HepG2 (cell line): Measurements from ENCODE around the gene ATG3. TPM values are rescaled to one million over a fixed set of nuclear protein-coding genes. Genes with fewer than 3 reads are reported as not detected.

Source experiments
- ATAC-seq: fragments of 200-7000 bp; cut with Tn5 transposase; 3 replicates; pipeline ENCODE4 v1.9.1; 2020; ENCODE audit warnings: mild to moderate bottlenecking, moderate library complexity
- BruUV-seq: library from RNA; stranded (reverse); fragments of 400-500 nt; replicated peaks from 2 replicates; lab custom pipeline; 2021; lab: Mats Ljungman, UMichigan
- CTCF ChIA-PET: fragments of 300-600 bp; formaldehyde crosslinking; extraction: SDS; loops from one replicate; lab custom pipeline; 2021; ENCODE audit warnings: low total read pairs, inconsistent platforms, low intra/inter-chr PET ratio; lab: Yijun Ruan, JAX
- POLR2A ChIA-PET: fragments of 350-600 bp; sonication (Branson Sonifier 250); formaldehyde crosslinking; loops from one replicate; lab custom pipeline; 2020; ENCODE audit warnings: antibody characterized with exemption, inconsistent platforms; lab: Yijun Ruan, JAX
- DNase-seq: peaks from one replicate; pipeline ENCODE4 v3.0.0-alpha.2; 2015; ENCODE audit warnings: low spot score
- FAIRE-seq: peaks from 3 replicates; lab custom pipeline; 2011; peaks lifted over from hg19 to GRCh38; lab: Jason Lieb, UNC
- H2AFZ ChIP-seq: one replicate; pipeline ENCODE4 v1.6.1; 2011; ENCODE audit warnings: low read length, inconsistent platforms
- H3K27ac ChIP-seq: fragments of 300-600 bp; 3 replicates; pipeline ENCODE4 v1.8.0; 2011; ENCODE audit warnings: mixed run types, mild to moderate bottlenecking, mixed read lengths, low read length, inconsistent platforms; ENCODE audit not compliant: insufficient read depth; ENCODE audit errors: extremely low read length
- H3K27me3 ChIP-seq, 2 experiments: fragments of 200-600 bp in 1 of 2; 2 replicates in 1 of 2; 3 replicates in 1 of 2; pipeline versions ENCODE4 v1.6.0 to v1.8.0; 2011; ENCODE audit warnings: low read length in 2 of 2, mild to moderate bottlenecking in 2 of 2, moderate library complexity in 2 of 2, inconsistent platforms in 1 of 2; ENCODE audit not compliant: insufficient read depth in 2 of 2, control insufficient read depth in 1 of 2
- H3K36me3 ChIP-seq, 2 experiments: fragments of 200-600 bp in 1 of 2; replicated peaks in 1 of 2; 2 replicates in 1 of 2; 3 replicates in 1 of 2; pipeline versions ENCODE4 v1.5.1 to v1.8.0; 2011; ENCODE audit warnings: low read length in 2 of 2, inconsistent platforms in 1 of 2; ENCODE audit not compliant: insufficient read depth in 2 of 2, control insufficient read depth in 1 of 2
- H3K4me1 ChIP-seq: 2 replicates; pipeline ENCODE4 v1.5.1; 2012; ENCODE audit warnings: low read length, inconsistent platforms; ENCODE audit not compliant: insufficient read depth
- H3K4me2 ChIP-seq: 2 replicates; pipeline ENCODE4 v1.6.0; 2011; ENCODE audit warnings: low read depth, low read length, inconsistent platforms
- H3K4me3 ChIP-seq, 3 experiments: fragments of 200-600 bp in 1 of 3; sonication (generic), shearing (Covaris generic) in 1 of 3; replicated peaks in 1 of 3; 2 replicates each; pipeline ENCODE4 v1.5.1; 2011 to 2016; ENCODE audit warnings: low read length in 3 of 3, inconsistent platforms in 2 of 3, low read depth in 2 of 3, mild to moderate bottlenecking in 2 of 3, control low read depth in 1 of 3, mixed read lengths in 1 of 3; ENCODE audit not compliant: insufficient read depth in 1 of 3
- H3K79me2 ChIP-seq: one replicate; pipeline ENCODE4 v1.6.1; 2011; ENCODE audit warnings: low read length, inconsistent platforms; ENCODE audit not compliant: insufficient read depth
- H3K9ac ChIP-seq: 2 replicates; pipeline ENCODE4 v1.6.0; 2011; ENCODE audit warnings: mild to moderate bottlenecking, low read depth, low read length, inconsistent platforms; ENCODE audit not compliant: insufficient read depth
- H3K9me3 ChIP-seq: 2 replicates; pipeline ENCODE4 v1.5.1; 2012; ENCODE audit warnings: mild to moderate bottlenecking, low read length
- H4K20me1 ChIP-seq: 2 replicates; pipeline ENCODE4 v1.6.0; 2011; ENCODE audit warnings: inconsistent platforms, mild to moderate bottlenecking, low read length, moderate library complexity; ENCODE audit not compliant: insufficient read depth
- ASH2L ChIP-seq: fragments of 300-600, 200-600 bp; sonication (generic); IDR thresholded peaks from 2 replicates; pipeline ENCODE4 v1.7.0; 2017; ENCODE audit warnings: low read depth, mild to moderate bottlenecking, moderate library complexity, mixed read lengths, low read length; ENCODE audit not compliant: insufficient read length
- CREB1 ChIP-seq, 2 experiments: fragments of 450-650 bp in 1 of 2; IDR thresholded peaks; 2 replicates each; pipeline ENCODE4 v1.6.1; 2016 to 2017; ENCODE audit warnings: control low read depth in 1 of 2, mild to moderate bottlenecking in 1 of 2, missing compliant biosample characterization in 1 of 2, missing genetic modification characterization in 1 of 2
- FOXM1 ChIP-seq: sonication (generic); formaldehyde crosslinking; IDR thresholded peaks from 2 replicates; pipeline ENCODE4 v1.5.0; 2020; ENCODE audit warnings: missing genetic modification reagents
- HES4 ChIP-seq: sonication (generic); formaldehyde crosslinking; IDR thresholded peaks from 2 replicates; pipeline ENCODE4 v1.9.0; 2021; ENCODE audit warnings: mild to moderate bottlenecking, missing genetic modification reagents, borderline replicate concordance
- MIXL1 ChIP-seq: IDR thresholded peaks from 2 replicates; pipeline ENCODE4 v1.6.1; 2016
- SKI ChIP-seq: fragments of 450-650 bp; IDR thresholded peaks from one replicate; pipeline ENCODE4 v1.6.1; 2018; ENCODE audit warnings: mild to moderate bottlenecking; ENCODE audit not compliant: partially characterized antibody
- SRSF1 ChIP-seq: fragments of 200-400 bp; formaldehyde crosslinking; optimal IDR thresholded peaks from 2 replicates; pipeline ENCODE3; 2017; ENCODE audit warnings: mild to moderate bottlenecking, low read depth, low read length, moderate library complexity
- TMF1 ChIP-seq: sonication (generic); formaldehyde crosslinking; IDR thresholded peaks from 2 replicates; pipeline ENCODE4 v1.8.1; 2022; ENCODE audit warnings: low read depth, missing genetic modification reagents
- ZFP36L2 ChIP-seq: sonication (generic); formaldehyde crosslinking; IDR thresholded peaks from 2 replicates; pipeline ENCODE4 v1.4.0; 2020; ENCODE audit warnings: missing genetic modification reagents
- ZNF292 ChIP-seq: sonication (generic); formaldehyde crosslinking; IDR thresholded peaks from 2 replicates; pipeline ENCODE4 v1.8.1; 2022; ENCODE audit warnings: mild to moderate bottlenecking, low read depth, missing genetic modification reagents, borderline replicate concordance
- ZNF563 ChIP-seq: sonication (generic); formaldehyde crosslinking; IDR thresholded peaks from 2 replicates; pipeline ENCODE4 v1.8.0; 2022; ENCODE audit warnings: mild to moderate bottlenecking, moderate library complexity, missing genetic modification reagents
- ZNF850 ChIP-seq: sonication (generic); formaldehyde crosslinking; conservative IDR thresholded peaks from 2 replicates; pipeline ENCODE4 v1.9.0; 2021; ENCODE audit warnings: mild to moderate bottlenecking, missing genetic modification reagents
- ZSCAN9 ChIP-seq: IDR thresholded peaks from 2 replicates; pipeline ENCODE4 v1.6.1; 2016; ENCODE audit warnings: borderline replicate concordance
- WGBS: methylation state at CpG from one replicate; pipeline ENCODE4 v1.1.6; 2017; ENCODE audit warnings: low lambda C conversion rate; 5-methylcytosine and 5-hydroxymethylcytosine counted together
- in situ Hi-C: cut with HindIII; loops from 2 replicates; pipeline ENCODE4 v1.10.0; 2017; ENCODE audit warnings: low pct_unique_long_range_greater_than_20kb; ENCODE audit not compliant: extremely low pct_ligation_motif_present
- intact Hi-C: fragments of 100-400 bp; cut with micrococcal nuclease; formaldehyde crosslinking; loops from one replicate; pipeline ENCODE4 v1.10.0; 2022; ENCODE audit not compliant: unreplicated experiment
- polyA plus RNA-seq, 8 experiments: library from polyadenylated mRNA; depleted of rRNA in 3 of 8; stranded (reverse) in 7 of 8; unstranded in 1 of 8; fragments of >200 nt; fragmentation: Illumina TruSeq in 4 of 8; extraction: Trizol in 4 of 8; gene quantifications; 2 replicates each; pipeline versions ENCODE4 v1.2.1 to v1.2.3, GENCODE V29; 2011 to 2016; ENCODE audit warnings: low read depth in 4 of 8, missing spikeins in 1 of 8, mixed read lengths in 1 of 8; ENCODE audit not compliant: insufficient read depth in 1 of 8
- total RNA-seq, 5 experiments: library from RNA; depleted of rRNA; stranded (reverse); fragments of >200 nt; fragmentation: Illumina TruSeq; extraction: Trizol; gene quantifications; 2 replicates each; pipeline ENCODE4 v1.2.3, GENCODE V29; 2016; ENCODE audit warnings: low read depth in 1 of 5
- TF ChIP-seq, protein P1 (sequence below): sonication (generic); formaldehyde crosslinking; IDR thresholded peaks from 2 replicates; pipeline ENCODE4 v1.4.0; 2020; ENCODE audit warnings: low read depth, missing genetic modification reagents

Gene ATG3
- total and polyA plus RNA-seq, 2 of the 13 experiments (the other 11 are each of a cell fraction or from before 2014, with no cell fraction given) = 19.6 to 34.8 TPM

DNA sequence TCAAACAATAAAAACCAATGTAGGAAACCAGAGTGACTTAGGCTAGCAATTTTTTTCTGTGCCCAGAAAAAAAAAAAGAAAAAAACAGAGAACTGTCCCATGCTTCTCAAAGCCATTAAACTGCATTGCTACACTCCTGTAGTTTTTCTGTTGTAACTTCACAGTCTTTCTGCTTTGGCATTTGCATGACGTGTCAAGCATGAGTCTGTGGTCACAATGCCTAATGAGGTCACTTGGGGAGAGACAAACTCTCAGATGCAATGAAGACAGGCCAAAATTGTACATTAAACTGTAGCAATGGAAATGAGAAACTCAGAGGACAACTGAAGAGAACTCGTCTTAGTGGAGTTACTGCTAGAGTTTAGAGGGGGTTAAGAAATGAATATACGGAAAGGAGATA, 48.4 kb upstream of the ATG3 start:
- Histone ChIP-seq H2AFZ (no peak overlapping the region), H3K36me3 (no peaks in the 10 kb centered on the region), H3K27me3 (peaks cover 0 to 7% of the 10 kb centered on the region in 2 experiments; a peak in 1 of 5 replicates)
- POLR2A ChIA-PET = no interaction called here
- intact Hi-C loops (no loop called here), in situ Hi-C loops (no loop called here)
- FAIRE-seq (no peak), ATAC-seq (no peak)
- 39% methylated on average over 3 of the region's 3 CpGs for WGBS
- no TSS peak for BruUV-seq
- TF ChIP-seq CREB1 (IDR thresholded peaks at IDR 0.05) = peak; percentile 69
- no peak for TF ChIP-seq CREB1 (CRISPR knock-in tag; IDR thresholded peaks at IDR 0.05)
- TF ChIP-seq TMF1 (CRISPR knock-in tag) = no peak
- TF ChIP-seq ZFP36L2 = no peak
- TF ChIP-seq, all 625 proteins: peak for 1
- CTCF ChIA-PET = no interaction called here
- no peaks in the 10 kb centered on the region for H3K9me3 ChIP-seq
- no peaks in the 10 kb centered on the region for H4K20me1 ChIP-seq
- no peaks in the 10 kb centered on the region for H3K4me1 ChIP-seq
- H3K4me2 ChIP-seq = no peak overlapping the region
- H3K79me2 ChIP-seq = no peaks in the 10 kb centered on the region
- H3K4me3 ChIP-seq = no peak overlapping the region
- H3K9ac ChIP-seq = no peak overlapping the region
- H3K27ac ChIP-seq = no peak overlapping the region
- DNase-seq = no peak

- DNase-seq (no peak), ATAC-seq (no peak), FAIRE-seq (no peak)
- ChIA-PET POLR2A (no interaction called here), CTCF (no interaction called here)
- no peaks in the 10 kb centered on the region for H3K9me3 ChIP-seq
- H3K9ac ChIP-seq = no peak overlapping the region
- no peak overlapping the region for H3K4me3 ChIP-seq
- no peaks in the 10 kb centered on the region for H3K79me2 ChIP-seq
- TF ChIP-seq ZNF850 (CRISPR knock-in tag) = no peak
- TF ChIP-seq SRSF1 = no peak
- no peak for TF ChIP-seq ASH2L
- no peak for TF ChIP-seq ZNF292 (CRISPR knock-in tag)
- TF ChIP-seq ZNF563 (CRISPR knock-in tag) = no peak
- TF ChIP-seq, protein P1, sequence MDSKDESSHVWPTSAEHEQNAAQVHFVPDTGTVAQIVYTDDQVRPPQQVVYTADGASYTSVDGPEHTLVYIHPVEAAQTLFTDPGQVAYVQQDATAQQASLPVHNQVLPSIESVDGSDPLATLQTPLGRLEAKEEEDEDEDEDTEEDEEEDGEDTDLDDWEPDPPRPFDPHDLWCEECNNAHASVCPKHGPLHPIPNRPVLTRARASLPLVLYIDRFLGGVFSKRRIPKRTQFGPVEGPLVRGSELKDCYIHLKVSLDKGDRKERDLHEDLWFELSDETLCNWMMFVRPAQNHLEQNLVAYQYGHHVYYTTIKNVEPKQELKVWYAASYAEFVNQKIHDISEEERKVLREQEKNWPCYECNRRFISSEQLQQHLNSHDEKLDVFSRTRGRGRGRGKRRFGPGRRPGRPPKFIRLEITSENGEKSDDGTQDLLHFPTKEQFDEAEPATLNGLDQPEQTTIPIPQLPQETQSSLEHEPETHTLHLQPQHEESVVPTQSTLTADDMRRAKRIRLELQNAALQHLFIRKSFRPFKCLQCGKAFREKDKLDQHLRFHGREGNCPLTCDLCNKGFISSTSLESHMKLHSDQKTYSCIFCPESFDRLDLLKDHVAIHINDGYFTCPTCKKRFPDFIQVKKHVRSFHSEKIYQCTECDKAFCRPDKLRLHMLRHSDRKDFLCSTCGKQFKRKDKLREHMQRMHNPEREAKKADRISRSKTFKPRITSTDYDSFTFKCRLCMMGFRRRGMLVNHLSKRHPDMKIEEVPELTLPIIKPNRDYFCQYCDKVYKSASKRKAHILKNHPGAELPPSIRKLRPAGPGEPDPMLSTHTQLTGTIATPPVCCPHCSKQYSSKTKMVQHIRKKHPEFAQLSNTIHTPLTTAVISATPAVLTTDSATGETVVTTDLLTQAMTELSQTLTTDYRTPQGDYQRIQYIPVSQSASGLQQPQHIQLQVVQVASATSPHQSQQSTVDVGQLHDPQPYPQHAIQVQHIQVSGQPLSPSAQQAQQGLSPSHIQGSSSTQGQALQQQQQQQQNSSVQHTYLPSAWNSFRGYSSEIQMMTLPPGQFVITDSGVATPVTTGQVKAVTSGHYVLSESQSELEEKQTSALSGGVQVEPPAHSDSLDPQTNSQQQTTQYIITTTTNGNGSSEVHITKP = no peak
- TF ChIP-seq FOXM1 (CRISPR knock-in tag) = no peak
- TF ChIP-seq ZSCAN9 = no peak
- no peak for TF ChIP-seq MIXL1 (CRISPR knock-in tag)
- TF ChIP-seq HES4 = no peak
- TF ChIP-seq SKI = no peak
- in situ Hi-C loops (no loop called here), intact Hi-C loops (no loop called here)
- no peak overlapping the region for H3K27ac ChIP-seq
- H4K20me1 ChIP-seq = no peaks in the 10 kb centered on the region
- BruUV-seq = no TSS peak
- H3K27me3 ChIP-seq = peaks cover 0 to 7% of the 10 kb centered on the region in 2 experiments; a peak in 1 of 5 replicates
- H3K36me3 ChIP-seq = no peaks in the 10 kb centered on the region
- no peaks in the 10 kb centered on the region for H3K4me1 ChIP-seq
- H3K4me2 ChIP-seq = no peak overlapping the region
- no peak overlapping the region for H2AFZ ChIP-seq
Observed at GRCh38 chr3:112607863-112608262, 46.1 kb upstream of the ATG3 start.
